Common myeloid progenitor, CD34-positive (primary cell): Measurements from ENCODE around the gene GTPBP8.

Experiments
- CTCF ChIA-PET: fragments of 350-600 bp; sonication (Branson Sonifier 250); formaldehyde crosslinking; loops from one replicate; lab custom pipeline; 2021; ENCODE audit warnings: antibody characterized with exemption; lab: Charles Lee
- POLR2A ChIA-PET: fragments of 350-600 bp; sonication (Branson Sonifier 250); formaldehyde crosslinking; loops from one replicate; lab custom pipeline; 2021; ENCODE audit warnings: antibody characterized with exemption; lab: Charles Lee
- DNase-seq, 3 donors: peaks; one replicate each; pipeline versions ENCODE4 v3.0.0 to v3.0.0-alpha.2; 2013
- H3K27ac ChIP-seq, 2 experiments: 1 replicate in 1 of 2; 2 replicates in 1 of 2; pipeline ENCODE4 v1.7.0; 2013; ENCODE audit warnings: inconsistent platforms in 2 of 2, low read length in 2 of 2, mild to moderate bottlenecking in 2 of 2, low read depth in 1 of 2, moderate library complexity in 1 of 2; ENCODE audit not compliant: severe bottlenecking in 2 of 2, insufficient read depth in 1 of 2, poor library complexity in 1 of 2
- H3K27me3 ChIP-seq, 5 experiments: replicated peaks in 2 of 5; 1 replicate in 3 of 5; 2 replicates in 2 of 5; pipeline versions ENCODE4 v1.6.1 to v1.7.0; 2013; ENCODE audit warnings: low read length in 4 of 5, mild to moderate bottlenecking in 2 of 5, moderate library complexity in 2 of 5, inconsistent platforms in 1 of 5; ENCODE audit not compliant: insufficient read depth in 5 of 5, control insufficient read depth in 4 of 5
- H3K36me3 ChIP-seq, 4 experiments: 1 replicate in 2 of 4; 2 replicates in 2 of 4; pipeline versions ENCODE4 v1.6.1 to v1.7.0; 2013; ENCODE audit warnings: low read length in 3 of 4, control low read depth in 1 of 4, mild to moderate bottlenecking in 1 of 4; ENCODE audit not compliant: control insufficient read depth in 4 of 4, insufficient read depth in 4 of 4
- H3K4me1 ChIP-seq, 4 experiments: 1 replicate in 3 of 4; 2 replicates in 1 of 4; pipeline versions ENCODE4 v1.6.1 to v1.7.1; 2013; ENCODE audit warnings: low read length in 3 of 4, mild to moderate bottlenecking in 3 of 4, control low read depth in 1 of 4, inconsistent platforms in 1 of 4, moderate library complexity in 1 of 4; ENCODE audit not compliant: control insufficient read depth in 4 of 4, insufficient read depth in 4 of 4; ENCODE audit errors: control extremely low read depth in 1 of 4
- H3K4me3 ChIP-seq, 7 experiments: 1 replicate in 4 of 7; 2 replicates in 3 of 7; pipeline versions ENCODE4 v1.5.1 to v1.7.0; 2013; ENCODE audit warnings: mild to moderate bottlenecking in 7 of 7, low read length in 6 of 7, moderate library complexity in 6 of 7, inconsistent platforms in 2 of 7, low read depth in 2 of 7, control low read depth in 1 of 7; ENCODE audit not compliant: insufficient read depth in 4 of 7, control insufficient read depth in 1 of 7; ENCODE audit errors: extremely low read depth in 1 of 7
- H3K9me3 ChIP-seq, 5 experiments: 1 replicate in 4 of 5; 2 replicates in 1 of 5; pipeline versions ENCODE4 v1.6.1 to v1.7.1; 2013; ENCODE audit warnings: low read length in 4 of 5, mild to moderate bottlenecking in 2 of 5, inconsistent platforms in 1 of 5, low read depth in 1 of 5, moderate library complexity in 1 of 5; ENCODE audit not compliant: control insufficient read depth in 4 of 5, insufficient read depth in 2 of 5; ENCODE audit errors: control extremely low read depth in 1 of 5
- WGBS: methylation state at CpG from one replicate; pipeline ENCODE4 v1.1.5; 2013; ENCODE audit not compliant: insufficient coverage; 5-methylcytosine and 5-hydroxymethylcytosine counted together

GTPBP8 gene

DNA sequence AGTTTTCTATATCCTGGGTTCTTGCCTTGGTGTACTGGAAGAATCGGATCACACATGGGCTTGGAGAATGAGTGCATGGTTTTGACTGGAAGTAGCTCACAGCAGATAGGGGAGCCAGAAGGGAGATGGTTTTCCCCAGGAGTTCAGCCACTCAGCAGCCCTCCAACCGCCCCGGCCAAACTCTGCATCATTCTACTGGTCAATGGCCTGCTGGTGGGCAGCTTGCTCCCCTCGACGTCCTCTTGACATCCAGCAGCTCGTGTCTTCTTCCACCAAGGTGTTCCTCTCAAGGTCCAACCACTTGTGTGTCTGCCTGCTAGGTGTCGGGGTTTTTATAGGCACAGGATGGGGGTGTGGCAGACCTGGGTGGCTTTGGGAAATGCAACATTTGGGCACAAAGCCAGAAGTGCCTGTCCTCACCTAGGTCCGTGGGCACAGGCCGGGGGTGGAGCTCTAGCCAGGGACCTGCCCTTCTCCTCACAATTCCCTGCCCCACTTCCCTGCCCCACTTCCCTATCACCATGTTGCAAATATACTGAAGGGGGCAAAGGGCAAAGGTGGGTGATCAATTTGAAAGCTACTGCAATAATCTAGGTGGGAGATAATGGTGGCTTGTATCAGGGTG is 3.0 kb upstream of the GTPBP8 start:
- H3K4me3 ChIP-seq, result no peak overlapping the region
- no peaks in the 10 kb centered on the region for H3K27me3 ChIP-seq
- CTCF ChIA-PET, result interaction anchor here (0.7 to 1.9 kb wide), 3 partner anchors 9 to 356 kb away, joined by 3 to 9 read pairs (median 7); no protein-coding TSS in a partner anchor
- DNase-seq, result no peak
- H3K36me3 ChIP-seq, result no peaks in the 10 kb centered on the region
- WGBS, result 100% methylated on average over 3 of the region's 9 CpGs
- peaks cover 5 to 25% (median 17%) of the 10 kb centered on the region in 4 experiments for H3K4me1 ChIP-seq
- H3K27ac ChIP-seq, result no peak overlapping the region
- no peaks in the 10 kb centered on the region for H3K9me3 ChIP-seq
- POLR2A ChIA-PET, result no interaction called here

DNA sequence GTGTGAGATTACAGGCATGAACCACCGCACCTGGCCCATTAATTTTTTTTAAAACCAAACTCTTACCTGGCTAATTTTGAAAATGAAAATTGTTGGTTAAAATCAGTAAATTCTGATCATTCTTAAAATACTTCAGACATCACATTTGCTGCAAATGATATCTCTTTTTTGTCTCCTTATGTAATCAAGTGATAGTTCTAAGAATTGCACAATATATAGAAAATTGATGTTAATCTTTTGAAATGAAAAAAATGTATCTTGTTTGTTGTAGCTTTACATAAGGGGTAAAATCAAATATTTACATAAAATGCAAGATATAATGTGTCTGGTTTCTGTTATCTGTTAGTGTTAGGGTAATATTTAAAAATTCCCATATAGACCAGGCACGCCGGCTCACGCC is 5.0 kb downstream of the GTPBP8 start:
- Histone ChIP-seq H3K4me3 (no peak overlapping the region), H3K36me3 (peaks cover 7 to 24% (median 10%) of the 10 kb centered on the region in 4 experiments), H3K27ac (no peak overlapping the region), H3K27me3 (no peaks in the 10 kb centered on the region), H3K9me3 (no peaks in the 10 kb centered on the region), H3K4me1 (peaks cover 0 to 10% (median 9%) of the 10 kb centered on the region in 4 experiments)
- WGBS, result 100% methylated on average over 1 of the region's 4 CpGs
- ChIA-PET POLR2A (no interaction called here), CTCF (interaction anchor here (1.0 to 2.2 kb wide), 2 partner anchors 14 to 17 kb away, joined by 6 to 7 read pairs; no protein-coding TSS in a partner anchor)
- no peak for DNase-seq

- CTCF ChIA-PET, result interaction anchor here (1.2 to 2.0 kb wide), 4 partner anchors 9 to 266 kb away, joined by 3 to 7 read pairs (median 5); a partner anchor contains a TSS
- WGBS, result 22% methylated on average over 1 of the region's 4 CpGs
Measured at GRCh38 chr3:113000691-113001090, 9.9 kb downstream of the GTPBP8 start.

GRCh38 chr3:113002037-113002436 is 11.3 kb downstream of the GTPBP8 start:
- no peak for DNase-seq
- CTCF ChIA-PET, result interaction anchor here (0.8 to 2.0 kb wide), 6 partner anchors 11 to 266 kb away, joined by 3 to 7 read pairs (median 4); a partner anchor contains a TSS
- H3K27me3 ChIP-seq, result no peaks in the 10 kb centered on the region
- H3K36me3 ChIP-seq, result peaks cover 18 to 66% (median 45%) of the 10 kb centered on the region in 4 experiments
- no peaks in the 10 kb centered on the region for H3K9me3 ChIP-seq
- H3K27ac ChIP-seq, result no peak overlapping the region
- H3K4me1 ChIP-seq, result peaks cover 0 to 4% (median 0%) of the 10 kb centered on the region in 4 experiments
- POLR2A ChIA-PET, result no interaction called here
- no peak overlapping the region for H3K4me3 ChIP-seq

More at GRCh38 chr3:113000691-113001090, 9.9 kb downstream of the GTPBP8 start:
- H3K4me3 ChIP-seq, result no peak overlapping the region
- H3K4me1 ChIP-seq, result peaks cover 0 to 4% (median 0%) of the 10 kb centered on the region in 4 experiments
- H3K36me3 ChIP-seq, result peaks cover 10 to 52% (median 38%) of the 10 kb centered on the region in 4 experiments
- peak overlapping the region in 1 of 2 experiments; percentile 44 for H3K27ac ChIP-seq
- H3K27me3 ChIP-seq, result no peaks in the 10 kb centered on the region
- POLR2A ChIA-PET, result interaction anchor here (0.7 kb wide), 1 partner anchor 629 kb away, joined by 5 read pairs; no protein-coding TSS in a partner anchor
- no peaks in the 10 kb centered on the region for H3K9me3 ChIP-seq
- peak in 2 of 3 donors; percentile 39 to 40 for DNase-seq

DNA sequence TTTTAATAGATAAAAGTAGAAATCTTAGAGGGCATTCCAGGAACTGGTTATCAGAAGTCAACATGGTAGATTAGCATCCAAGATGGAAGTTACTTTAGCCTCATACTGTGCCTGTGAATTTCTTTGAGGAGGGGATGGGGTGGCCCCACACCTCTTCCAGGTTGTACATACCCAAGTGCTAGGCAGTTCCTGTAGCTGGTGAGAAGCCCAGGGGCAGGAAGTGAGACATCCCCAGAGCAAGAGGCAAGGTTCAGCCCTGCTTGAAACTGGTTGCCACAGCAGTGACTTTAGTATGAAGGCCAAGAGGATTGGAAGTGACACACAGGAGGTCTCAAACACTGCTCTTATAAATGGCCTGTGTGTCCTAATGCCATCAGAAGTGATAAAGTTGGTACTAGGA is 11.9 kb downstream of the GTPBP8 start:
- Histone ChIP-seq H3K4me3 (no peak overlapping the region), H3K36me3 (peaks cover 17 to 70% (median 48%) of the 10 kb centered on the region in 4 experiments), H3K4me1 (peaks cover 0 to 4% (median 0%) of the 10 kb centered on the region in 4 experiments), H3K9me3 (no peaks in the 10 kb centered on the region), H3K27me3 (no peaks in the 10 kb centered on the region), H3K27ac (no peak overlapping the region)
- CTCF ChIA-PET, result interaction anchor here (1.0 kb wide), 1 partner anchor 18 kb away, joined by 4 read pairs; no protein-coding TSS in a partner anchor
- POLR2A ChIA-PET, result no interaction called here
- no peak for DNase-seq

DNA sequence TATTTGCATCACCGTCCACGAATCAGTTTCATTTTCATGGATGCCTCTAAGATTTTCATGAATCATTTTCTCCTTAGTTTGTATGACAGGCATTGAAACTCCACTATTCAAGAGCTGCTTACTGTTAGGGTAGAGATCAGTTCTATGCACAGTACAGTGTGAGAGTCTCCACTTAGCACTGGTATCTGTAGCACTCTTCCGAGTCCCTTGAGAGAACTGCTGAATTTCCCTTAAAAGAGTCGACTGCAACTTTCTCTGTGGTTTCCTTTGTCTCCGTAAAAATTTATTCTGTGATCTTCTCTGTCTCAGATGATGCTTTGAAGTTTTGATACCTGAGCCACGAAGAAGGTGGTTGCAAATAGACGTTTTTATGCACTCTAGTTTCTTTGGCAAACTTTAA is 14.8 kb downstream of the GTPBP8 start:
- H3K9me3 ChIP-seq, result no peaks in the 10 kb centered on the region
- H3K4me1 ChIP-seq, result peaks cover 0 to 4% (median 0%) of the 10 kb centered on the region in 4 experiments
- CTCF ChIA-PET, result interaction anchor here (1.0 kb wide), 1 partner anchor 26 kb away, joined by 4 read pairs; no protein-coding TSS in a partner anchor
- no peak overlapping the region for H3K27ac ChIP-seq
- no peaks in the 10 kb centered on the region for H3K27me3 ChIP-seq
- no peak overlapping the region for H3K4me3 ChIP-seq
- peaks cover 21 to 85% (median 52%) of the 10 kb centered on the region in 4 experiments for H3K36me3 ChIP-seq
- POLR2A ChIA-PET, result interaction anchor here (0.7 kb wide), 1 partner anchor 263 kb away, joined by 4 read pairs; no protein-coding TSS in a partner anchor
- no peak for DNase-seq
- 91% methylated on average over 7 of the region's 7 CpGs for WGBS
